Measurements from ENCODE around the gene HERPUD1. TPM values are rescaled to one million over a fixed set of nuclear protein-coding genes. Genes with fewer than 3 reads are reported as not detected.

Gene HERPUD1
- total RNA-seq, 1 donor from 2014 or later: 114 TPM

DNA sequence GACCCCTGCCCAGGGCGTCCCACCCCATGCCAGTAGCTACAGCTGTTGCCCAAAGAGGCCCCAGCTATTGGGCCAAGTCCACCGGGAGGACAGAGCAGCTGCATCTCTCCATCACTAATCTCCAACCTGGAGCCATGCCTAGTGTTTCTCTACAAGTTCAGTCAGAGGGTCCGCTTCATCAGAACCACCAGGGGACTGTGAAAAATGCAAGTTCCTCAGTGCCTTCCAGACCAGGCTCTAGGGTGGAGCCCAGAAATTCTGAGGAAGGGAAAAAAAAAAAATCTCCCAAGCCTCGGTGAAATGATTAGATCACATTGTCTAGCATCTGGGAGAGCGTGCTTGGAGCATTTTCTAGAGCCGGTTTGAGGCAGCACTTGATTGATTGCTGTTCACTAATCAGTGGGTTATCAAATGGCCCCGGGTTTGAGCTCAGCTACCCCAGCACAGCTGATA, 22.4 kb upstream of the HERPUD1 start:
- ATAC-seq (no peak), DNase-seq (ENCODE audit: missing footprints) (no peak)
- intact Hi-C loops (cut with DNase I): no loop called here

DNA sequence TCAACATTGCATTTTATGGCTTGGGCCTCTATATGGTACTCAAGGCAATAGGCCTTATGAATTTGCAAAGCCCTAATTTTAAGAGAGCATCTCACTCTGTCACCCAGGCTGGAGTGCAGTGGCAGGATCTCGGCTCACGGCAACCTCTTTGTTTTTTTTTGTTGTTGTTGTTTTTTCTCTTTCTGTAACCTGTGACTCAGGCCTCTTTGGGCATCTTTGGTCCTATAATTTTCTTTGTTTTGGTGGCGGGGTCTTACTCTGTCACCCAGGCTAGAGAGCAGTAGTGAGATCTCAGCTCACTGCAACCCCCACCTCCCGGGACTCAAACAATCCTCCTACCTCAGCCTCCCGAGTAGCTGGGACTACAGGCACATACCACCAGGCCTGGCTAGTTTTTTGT, 21.8 kb upstream of the HERPUD1 start:
- DNase-seq (ENCODE audit: missing footprints) (no peak), ATAC-seq (no peak)
- intact Hi-C loops (cut with DNase I): no loop called here

DNA sequence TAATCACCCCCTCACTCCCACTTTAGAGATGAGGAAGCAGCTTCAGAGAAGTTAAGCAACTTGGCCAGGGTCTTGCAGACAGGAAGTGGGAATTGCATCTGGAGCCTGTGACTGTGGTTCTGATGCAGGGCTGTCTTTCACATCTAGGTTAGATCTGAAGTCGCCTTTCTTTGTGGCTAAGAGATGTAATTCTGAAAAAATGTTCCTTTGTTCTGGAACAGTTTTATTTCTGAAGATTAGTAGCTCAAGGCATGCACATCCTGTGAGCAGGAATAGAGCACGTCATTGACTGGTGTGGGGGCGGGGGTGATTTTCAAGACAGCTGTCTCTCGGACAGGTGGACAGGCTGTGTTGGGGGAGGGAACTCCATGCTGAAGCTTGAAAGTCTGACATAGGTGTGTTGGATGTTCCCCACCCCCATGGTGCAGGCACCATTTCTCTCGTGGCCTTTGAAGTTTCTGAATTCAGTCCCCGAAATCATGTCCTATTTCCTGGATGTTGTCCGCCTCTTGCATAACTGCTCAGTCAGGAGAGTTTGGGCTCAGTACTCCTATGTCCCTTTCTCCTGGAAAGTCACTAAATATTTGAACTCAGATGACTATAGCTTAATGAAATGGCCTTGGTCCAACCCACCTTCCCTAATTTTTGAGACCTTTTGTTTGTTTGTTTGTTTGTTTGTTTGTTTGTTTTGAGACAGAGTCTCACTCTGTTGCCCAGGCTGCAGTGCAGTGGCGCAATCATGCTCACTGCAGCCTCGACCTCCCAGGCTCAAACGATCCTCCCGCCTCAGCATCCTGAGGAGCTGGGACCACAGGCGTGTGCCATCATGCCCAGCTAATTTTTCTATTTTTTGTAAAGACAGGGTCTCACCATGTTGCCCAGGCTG, 21.0 kb upstream of the HERPUD1 start:
- ATAC-seq (peak; percentile 59), DNase-seq (ENCODE audit: missing footprints) (no peak)
- intact Hi-C loops (cut with DNase I): no loop called here

DNA sequence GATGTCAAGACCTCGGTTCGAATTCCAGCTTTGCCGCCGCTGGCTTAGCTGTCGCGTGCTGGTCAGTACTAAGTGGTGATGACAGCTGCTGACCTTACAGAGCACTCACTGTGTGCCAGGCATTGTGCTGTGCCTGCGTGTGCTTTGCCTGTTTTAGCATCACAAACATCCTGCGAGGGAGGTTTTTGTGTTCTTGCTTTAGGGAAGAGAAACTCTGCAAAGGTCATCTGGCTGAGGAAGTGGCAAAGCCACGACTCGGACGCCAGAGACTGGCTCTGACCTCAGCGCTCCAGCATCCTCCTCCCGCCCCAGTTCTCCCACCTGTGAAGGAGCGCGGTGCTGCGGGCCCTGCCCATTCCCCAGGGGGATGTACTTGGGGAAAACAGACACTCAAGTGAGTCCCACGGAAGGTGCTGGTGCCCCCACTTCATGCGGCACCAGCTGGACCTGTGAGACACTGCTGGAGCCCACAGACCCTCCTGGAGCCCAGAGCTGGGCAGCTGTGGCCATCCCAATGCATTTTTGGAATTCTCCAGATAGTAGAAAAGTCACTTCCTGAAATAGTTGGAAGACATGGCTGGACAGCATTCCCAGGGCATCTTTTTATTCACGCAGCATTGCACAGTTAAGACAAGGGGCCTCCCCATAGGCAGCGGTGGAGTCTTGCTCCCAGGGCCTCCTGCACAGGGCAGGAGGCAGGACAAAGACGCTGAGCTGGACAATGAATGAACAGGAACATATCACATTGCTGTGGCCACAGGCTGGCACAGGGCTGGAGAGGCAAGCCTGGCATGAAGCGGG, 20.0 kb upstream of the HERPUD1 start:
- ATAC-seq: peak; percentile 70
- intact Hi-C loops (cut with DNase I): no loop called here

DNA sequence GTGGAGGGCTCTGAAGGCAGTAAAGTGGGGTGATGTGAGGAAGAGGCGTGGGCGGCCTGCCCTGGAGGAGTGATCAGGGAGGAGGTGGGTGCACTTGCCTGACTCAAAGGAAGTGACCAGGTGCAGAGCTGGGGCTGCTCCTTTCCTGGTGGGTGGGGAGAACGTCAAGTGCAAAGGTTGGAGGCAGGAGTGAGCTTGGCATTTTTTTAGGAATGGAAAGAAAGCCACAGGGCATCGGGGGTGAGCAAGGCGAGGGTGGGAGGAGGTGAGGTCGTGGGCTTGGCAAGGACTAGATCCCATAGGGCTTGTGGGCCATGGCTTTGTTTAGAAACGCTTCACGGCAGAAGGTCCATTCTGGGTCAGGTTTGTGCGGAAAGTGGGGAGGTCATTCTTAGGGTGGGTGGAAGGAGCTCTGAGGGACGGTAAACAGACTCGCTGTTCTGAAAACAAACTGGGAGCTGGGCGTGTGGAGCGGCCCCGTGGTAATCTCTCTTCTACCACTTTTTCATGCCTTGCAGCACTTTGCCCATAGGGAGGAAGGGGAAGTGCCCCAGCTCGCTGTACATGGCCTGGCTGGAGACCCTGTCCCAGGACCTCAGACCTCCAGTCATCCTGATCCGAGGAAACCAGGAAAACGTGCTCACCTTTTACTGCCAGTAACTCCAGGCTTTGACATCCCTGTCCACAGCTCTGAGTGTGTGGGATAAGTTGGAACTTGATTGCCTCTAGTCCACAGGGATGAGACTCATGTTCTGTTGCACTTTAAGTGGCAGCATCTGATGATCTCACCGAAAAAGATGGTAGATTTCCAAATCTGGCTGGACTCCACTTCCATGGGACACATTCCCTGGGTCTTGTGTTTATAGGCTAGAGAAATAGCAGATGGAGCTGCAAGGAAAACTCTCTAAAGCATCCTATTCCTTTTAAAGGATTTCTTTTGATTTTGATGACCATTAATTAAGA, 18.9 kb upstream of the HERPUD1 start:
- intact Hi-C loops (cut with DNase I): no loop called here
- ATAC-seq (no peak), DNase-seq (ENCODE audit: missing footprints) (no peak)

More for the DNA sequence above, 20.0 kb upstream of the HERPUD1 start:
- peak; percentile 81 for DNase-seq (ENCODE audit: missing footprints)

DNA sequence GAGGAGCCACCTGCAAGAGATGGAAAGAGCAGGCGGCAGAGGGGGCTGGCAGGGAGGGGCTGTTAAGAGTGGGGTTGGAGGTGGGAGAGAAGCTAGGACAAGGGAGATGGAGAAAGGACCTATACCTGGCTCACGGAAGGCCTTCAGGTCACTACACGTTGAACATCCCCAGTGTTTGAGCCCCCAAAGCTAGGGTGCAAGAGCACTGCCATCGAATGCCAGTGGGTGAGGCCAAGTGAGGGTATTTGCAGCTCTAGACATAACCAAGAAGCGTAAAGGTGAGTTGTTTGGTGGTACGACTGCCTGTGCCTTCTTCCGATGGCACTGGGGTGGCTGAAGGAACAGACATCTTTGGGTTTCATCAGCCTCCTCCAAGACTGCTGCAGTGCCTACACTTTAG, 17.0 kb upstream of the HERPUD1 start:
- no peak for ATAC-seq
- intact Hi-C loops (cut with DNase I): loop anchor here (5.0 kb wide), 1 partner anchor 48 kb away; the partner anchor contains the start of gene SLC12A3
- DNase-seq (ENCODE audit: missing footprints): no peak

DNA sequence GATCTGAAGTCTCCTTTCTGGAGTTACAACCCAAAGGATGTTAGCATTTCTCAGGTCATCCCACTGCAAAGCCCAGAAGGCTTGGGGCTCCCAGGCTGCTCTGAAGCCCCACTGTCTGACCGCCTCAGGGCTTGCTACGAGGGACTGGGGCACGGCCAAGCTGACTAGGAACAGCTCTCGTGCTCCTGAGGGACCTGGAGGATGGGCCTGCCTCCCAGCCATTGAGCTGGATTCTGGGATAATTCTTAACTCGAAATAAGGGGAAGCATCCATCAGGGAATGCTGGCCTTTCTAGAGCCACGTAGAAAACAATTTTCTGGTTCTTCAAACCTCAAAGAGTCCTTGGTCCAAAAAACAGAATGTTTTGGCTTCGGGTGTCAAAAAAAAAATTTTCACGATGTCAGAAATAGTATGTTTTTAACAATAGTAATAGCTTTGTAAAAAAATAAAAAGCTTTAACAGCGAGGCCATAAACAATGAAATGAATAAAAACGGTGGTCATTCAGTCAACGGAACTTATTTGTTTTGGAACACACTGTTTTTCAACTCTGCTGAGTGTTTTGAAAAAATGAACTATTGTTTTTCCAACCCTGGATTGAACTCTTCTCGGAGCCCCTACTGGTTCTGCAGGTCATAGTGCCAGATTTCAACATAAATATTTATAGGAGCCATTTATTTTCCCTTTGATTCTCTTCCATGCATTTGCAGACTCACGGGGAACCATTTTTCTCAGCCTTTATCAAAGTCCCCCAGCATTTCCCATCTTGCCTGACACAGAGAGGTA, 16.4 kb upstream of the HERPUD1 start:
- no peak for ATAC-seq
- intact Hi-C loops (cut with DNase I): loop anchor here (5.0 kb wide), 1 partner anchor 48 kb away; the partner anchor contains the start of gene SLC12A3
- DNase-seq (ENCODE audit: missing footprints): no peak

DNA sequence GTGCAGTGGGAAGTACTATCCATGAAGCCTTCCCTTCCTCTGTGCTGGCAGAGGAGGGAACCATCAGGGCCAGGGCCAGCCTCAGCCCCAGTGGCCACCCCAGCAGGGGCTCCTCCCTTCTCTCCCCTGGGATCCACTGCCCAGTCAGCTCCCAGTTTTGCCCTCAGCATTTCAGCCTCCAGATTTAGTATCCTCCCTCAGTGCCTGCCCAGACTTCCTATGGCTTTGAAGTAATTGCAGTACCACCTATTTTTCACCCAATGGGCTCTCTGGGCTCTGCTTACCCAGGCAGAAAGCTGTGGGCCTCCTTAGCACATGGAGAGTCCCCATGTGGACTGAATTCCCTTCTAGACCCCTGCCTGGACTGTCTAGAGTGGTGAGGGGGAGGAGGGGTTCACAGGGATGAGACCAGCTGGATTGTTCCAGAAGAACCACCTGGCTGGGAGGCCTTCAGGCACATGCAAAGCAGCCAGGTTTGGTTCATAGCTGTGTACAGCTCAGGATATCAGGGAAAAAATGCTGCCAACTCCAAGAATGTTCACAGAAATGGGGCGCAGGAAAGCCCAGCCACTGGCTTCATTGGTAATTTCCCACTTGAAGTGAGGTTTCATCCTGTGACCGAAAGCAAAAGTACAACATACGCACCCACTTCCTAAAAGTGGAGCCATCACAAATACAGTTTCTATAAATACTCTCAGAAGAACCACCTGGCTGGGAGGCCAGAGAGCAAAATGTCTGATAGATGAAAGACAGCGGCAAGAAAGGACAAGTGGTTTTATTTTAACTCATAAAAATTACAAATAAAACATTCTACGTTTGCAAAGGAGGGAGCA, 15.2 kb upstream of the HERPUD1 start:
- peak; percentile 14 for ATAC-seq
- intact Hi-C loops (cut with DNase I): loop anchor here (5.0 kb wide), 1 partner anchor 49 kb away; the partner anchor contains the start of gene SLC12A3
- no peak for DNase-seq (ENCODE audit: missing footprints)

DNA sequence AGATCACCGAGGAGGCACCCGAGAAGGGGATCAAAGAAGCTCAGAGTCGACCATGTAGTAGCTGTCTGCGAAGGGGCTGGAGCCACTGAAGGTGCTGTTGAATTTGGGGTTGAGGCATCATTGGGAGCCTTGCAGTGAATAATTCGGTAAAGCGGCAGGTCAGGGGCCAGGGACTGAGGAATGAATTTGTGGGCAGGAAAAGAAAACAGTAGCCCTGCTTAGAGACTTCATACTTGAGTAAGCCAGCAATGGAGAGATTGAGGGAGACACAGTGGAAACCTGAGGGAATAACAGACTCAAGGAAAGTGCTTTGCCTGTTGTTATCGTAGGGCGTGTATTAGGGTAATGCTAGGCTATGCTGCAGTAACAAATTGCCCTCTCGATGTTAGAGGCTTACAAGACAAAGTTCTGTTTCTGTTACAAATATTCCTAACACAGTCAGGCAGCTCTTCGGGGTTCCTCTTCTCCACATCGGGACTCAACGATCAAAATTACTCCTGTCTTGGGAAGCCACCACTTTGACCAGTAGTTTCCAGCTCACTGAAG, 13.4 kb upstream of the HERPUD1 start:
- ATAC-seq (no peak), DNase-seq (ENCODE audit: missing footprints) (no peak)
- intact Hi-C loops (cut with DNase I): loop anchor here (5.0 kb wide), 1 partner anchor 51 kb away; the partner anchor contains the start of gene SLC12A3

DNA sequence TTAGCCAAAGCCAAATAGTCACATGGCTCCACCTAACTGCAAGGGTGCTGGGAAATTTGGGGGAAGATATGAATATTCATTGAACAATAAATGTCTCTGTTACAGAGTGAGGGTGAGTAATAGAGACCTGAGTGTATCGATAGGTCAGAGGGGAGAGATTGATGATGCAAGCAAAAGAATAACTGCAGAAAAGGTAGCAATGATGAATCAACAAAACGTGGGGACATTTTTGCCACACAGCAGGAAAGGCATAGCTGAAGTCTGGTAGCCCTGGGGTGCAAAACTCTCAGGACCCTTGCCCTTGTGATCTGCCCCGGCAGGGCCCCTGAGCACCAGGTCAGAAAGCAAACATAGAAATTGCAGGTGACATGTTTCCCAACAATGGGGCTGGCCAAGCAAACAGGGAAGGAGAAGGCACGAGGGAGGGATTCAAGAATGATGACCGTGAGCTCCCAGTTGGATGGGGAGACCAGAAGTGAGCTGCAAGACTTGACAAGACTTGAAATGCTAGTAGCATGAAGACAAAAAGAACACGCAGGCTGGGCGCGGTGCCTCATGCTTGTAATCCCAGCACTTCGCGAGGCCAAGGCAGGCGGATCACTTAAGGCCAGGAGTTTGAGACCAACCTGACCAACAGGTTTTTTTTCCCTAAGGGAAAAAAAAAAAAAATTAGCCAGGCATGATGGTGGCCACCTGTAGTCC, 12.7 kb upstream of the HERPUD1 start:
- ATAC-seq (no peak), DNase-seq (ENCODE audit: missing footprints) (no peak)
- intact Hi-C loops (cut with DNase I): loop anchor here (5.0 kb wide), 1 partner anchor 52 kb away; the partner anchor contains the start of gene SLC12A3

DNA sequence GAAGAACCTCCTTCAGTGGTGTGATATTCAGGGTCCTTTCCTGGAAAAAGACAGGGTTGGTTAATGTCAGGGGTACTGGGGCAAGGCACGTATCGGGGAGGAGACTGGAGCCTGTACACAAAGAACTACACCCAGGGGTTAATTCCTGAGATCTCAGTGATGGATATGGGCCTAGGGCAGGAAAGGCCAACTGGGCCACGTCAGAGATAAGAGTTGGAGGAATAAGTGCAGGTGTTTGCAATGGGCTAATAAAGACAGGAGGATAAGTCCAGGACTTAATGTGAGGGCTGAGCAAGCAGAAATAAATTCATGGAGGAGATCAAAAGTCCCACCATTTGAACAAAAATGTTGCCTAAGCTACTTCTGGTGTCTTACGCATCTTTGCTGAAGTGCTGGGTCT, 10.4 kb upstream of the HERPUD1 start:
- ATAC-seq (no peak), DNase-seq (ENCODE audit: missing footprints) (no peak)
- intact Hi-C loops (cut with DNase I): no loop called here

DNA sequence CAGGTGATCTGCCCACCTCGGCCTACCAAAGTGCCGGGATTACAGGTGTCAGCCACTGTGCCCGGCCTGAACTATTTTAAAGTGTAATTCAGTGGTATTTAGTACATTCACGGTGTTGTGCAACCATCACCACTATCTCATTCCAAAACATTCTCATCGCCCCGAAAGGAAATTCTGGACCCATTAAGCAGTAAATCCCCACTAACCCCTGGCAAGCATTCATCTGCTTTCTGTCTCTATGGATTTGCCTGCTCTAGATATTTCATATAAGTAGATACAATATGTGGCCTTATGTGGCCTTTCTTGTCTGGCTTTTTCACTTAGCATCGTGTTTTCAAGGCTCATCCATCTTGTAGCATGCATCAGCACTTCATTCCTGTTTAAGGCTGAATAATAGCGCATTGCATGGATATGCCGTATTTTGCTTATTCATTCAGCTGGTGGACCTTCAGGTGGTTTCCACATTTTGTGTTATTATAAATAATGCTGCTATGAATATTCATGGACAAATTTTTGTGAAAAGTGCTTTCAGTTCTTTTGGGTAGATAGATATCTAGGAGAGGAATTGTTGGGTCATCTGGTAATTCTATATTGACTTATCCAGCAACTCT, 8.4 kb upstream of the HERPUD1 start:
- ATAC-seq (no peak), DNase-seq (ENCODE audit: missing footprints) (no peak)
- intact Hi-C loops (cut with DNase I): no loop called here

DNA sequence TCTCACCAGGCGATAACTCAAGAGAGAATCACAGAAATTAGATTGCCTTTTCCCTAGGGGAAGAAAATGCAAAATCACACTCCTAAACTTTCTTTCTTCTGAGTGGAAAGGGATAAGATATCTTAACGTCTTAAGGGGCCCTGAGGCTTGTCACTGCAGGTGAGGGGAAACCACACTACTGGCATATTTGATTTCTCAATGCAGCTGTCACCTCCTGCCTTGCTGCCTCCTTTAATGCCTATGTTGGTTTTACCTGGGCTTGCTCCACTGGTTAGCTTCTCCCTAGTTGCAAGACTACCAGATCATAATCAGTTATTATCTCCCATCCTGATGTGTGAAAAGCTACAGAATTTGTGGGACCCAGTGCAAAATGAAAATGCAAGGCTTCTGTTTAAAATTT, 4.5 kb upstream of the HERPUD1 start:
- ATAC-seq (no peak), DNase-seq (ENCODE audit: missing footprints) (no peak)
- intact Hi-C loops (cut with DNase I): no loop called here

DNA sequence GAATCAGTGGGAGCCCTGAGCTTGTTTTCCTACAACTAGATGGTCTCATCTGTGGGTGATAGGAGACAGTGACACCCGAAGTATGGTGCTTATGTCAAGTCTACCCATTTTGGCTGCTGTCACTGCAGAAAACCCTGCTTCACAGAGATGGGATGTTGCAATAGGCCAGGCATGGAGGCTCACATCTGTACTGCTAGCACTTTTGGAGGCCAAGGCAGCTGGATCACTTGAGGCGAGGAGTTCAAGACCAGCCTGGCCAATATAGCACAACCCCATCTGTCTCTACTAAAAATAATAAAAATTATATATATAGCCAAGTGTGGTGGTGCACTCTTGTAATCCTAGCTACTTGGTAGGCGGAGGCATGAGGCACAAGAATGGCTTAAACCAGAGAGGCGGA, 2.3 kb upstream of the HERPUD1 start:
- no peak for ATAC-seq
- intact Hi-C loops (cut with DNase I): loop anchor here (5.0 to 10.0 kb wide), 2 partner anchors 62 to 255 kb away; partner anchors contain the start of genes PSME3IP1, RSPRY1 and SLC12A3

DNA sequence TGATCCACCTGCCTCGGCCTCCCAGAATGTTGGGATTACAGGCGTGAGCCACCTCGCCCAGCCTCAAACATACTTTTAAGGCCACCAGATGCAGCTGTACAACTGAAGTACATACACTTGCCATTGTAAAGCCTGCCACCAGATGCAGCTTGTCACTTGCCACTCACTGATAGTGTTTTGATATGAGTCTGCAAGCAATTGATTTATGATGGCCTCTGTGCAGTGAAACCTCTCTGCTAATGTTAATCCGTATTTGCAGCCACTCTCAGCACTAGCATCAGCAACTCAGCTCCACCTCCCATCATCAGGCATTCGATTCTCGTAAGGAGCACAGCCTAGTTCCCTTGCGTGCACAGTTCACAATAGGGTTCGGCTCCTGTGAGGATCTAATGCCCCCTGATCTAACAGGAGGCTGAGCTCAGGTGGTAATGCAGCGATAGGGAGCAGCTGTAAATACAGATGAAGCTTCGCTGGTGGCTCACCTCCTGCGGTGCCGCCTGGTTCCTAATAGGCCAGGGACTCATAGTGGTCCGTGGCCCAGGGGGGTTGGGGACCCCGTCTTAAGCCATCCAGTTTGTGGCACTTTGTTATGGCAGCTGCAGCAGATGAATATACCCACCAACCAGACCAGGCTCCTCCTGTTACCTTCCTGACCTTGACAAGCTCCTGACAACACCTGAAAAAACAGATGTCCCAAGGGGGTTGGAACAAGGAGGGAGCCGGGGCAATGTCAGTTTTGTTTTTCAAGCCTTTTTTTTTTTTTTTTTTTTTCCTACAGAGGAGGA, 1.3 kb upstream of the HERPUD1 start:
- no peak for ATAC-seq
- intact Hi-C loops (cut with DNase I): loop anchor here (5.0 to 10.0 kb wide), 2 partner anchors 63 to 254 kb away; partner anchors contain the start of genes PSME3IP1, RSPRY1 and SLC12A3
- no peak for DNase-seq (ENCODE audit: missing footprints)

More for the DNA sequence above, 2.3 kb upstream of the HERPUD1 start:
- DNase-seq (ENCODE audit: missing footprints): no peak
